ENCODE results near the gene MRPS7.
"Not testable (repeated sequence)": the region's sequence is repeated elsewhere in the genome, so short reads cannot be mapped to it uniquely, and the experiment has no call there.

MRPS7 gene

GRCh38 chr17:75272848-75273184 lies 11.1 kb downstream of the MRPS7 start:
- TF ChIP-seq CTCF (IDR thresholded peaks at IDR 0.05; ENCODE audit: extremely low read depth, missing control alignments): no peak
- no peak for DNase-seq (ENCODE audit: low spot score)

- no peak for DNase-seq (ENCODE audit: low spot score)
- TF ChIP-seq CTCF (IDR thresholded peaks at IDR 0.05; ENCODE audit: extremely low read depth, missing control alignments): no peak
Observed at GRCh38 chr17:75273977-75274708, 12.5 kb downstream of the MRPS7 start.

GRCh38 chr17:75277664-75278071 lies 16.0 kb downstream of the MRPS7 start:
- no peak for TF ChIP-seq CTCF (IDR thresholded peaks at IDR 0.05; ENCODE audit: extremely low read depth, missing control alignments)
- DNase-seq (ENCODE audit: low spot score): no peak

- not testable (repeated sequence) for DNase-seq (ENCODE audit: low spot score)
Observed at GRCh38 chr17:75280189-75280588, 18.5 kb downstream of the MRPS7 start.

GRCh38 chr17:75285123-75285522 lies 23.4 kb downstream of the MRPS7 start:
- no peak for DNase-seq (ENCODE audit: low spot score)
- TF ChIP-seq CTCF (IDR thresholded peaks at IDR 0.05; ENCODE audit: extremely low read depth, missing control alignments): no peak

GRCh38 chr17:75287221-75287620 lies 25.5 kb downstream of the MRPS7 start:
- DNase-seq (ENCODE audit: low spot score): no peak
- TF ChIP-seq CTCF (IDR thresholded peaks at IDR 0.05; ENCODE audit: extremely low read depth, missing control alignments): no peak

GRCh38 chr17:75288359-75288758 lies 26.7 kb downstream of the MRPS7 start:
- DNase-seq (ENCODE audit: low spot score): no peak
- no peak for TF ChIP-seq CTCF (IDR thresholded peaks at IDR 0.05; ENCODE audit: extremely low read depth, missing control alignments)

GRCh38 chr17:75288770-75289114 lies 27.1 kb downstream of the MRPS7 start:
- DNase-seq (ENCODE audit: low spot score): no peak

More at GRCh38 chr17:75288770-75289114, 27.1 kb downstream of the MRPS7 start:
- no peak for TF ChIP-seq CTCF (IDR thresholded peaks at IDR 0.05; ENCODE audit: extremely low read depth, missing control alignments)
